Upper lobe of left lung (tissue), 6 donors: Measurements from ENCODE around the gene DRC7. TPM values are rescaled to one million over a fixed set of nuclear protein-coding genes. Genes with fewer than 3 reads are reported as not detected.
A peak's percentile ranks its signal among the peaks of the same experiment; 100 is the strongest.

Experiments used
- ATAC-seq, 2 donors: fragments of 200-7000 bp; cut with Tn5 transposase; one replicate each; pipeline ENCODE4 v1.9.1; 2022; ENCODE audit warnings: mild to moderate bottlenecking in 2 of 2, moderate library complexity in 2 of 2; ENCODE audit not compliant: low FRiP score in 2 of 2
- DNase-seq, 2 donors: peaks; one replicate each; pipeline ENCODE4 v3.0.0-alpha.2; 2019 to 2020
- H3K27ac ChIP-seq, 4 donors: fragments of 200-600 bp; sonication (generic); one replicate each; pipeline ENCODE4 v1.5.1; 2016 to 2019
- H3K27me3 ChIP-seq, 4 donors: fragments of 200-600 bp; sonication (generic); one replicate each; pipeline ENCODE4 v1.5.1; 2017 to 2019
- H3K36me3 ChIP-seq, 4 donors: fragments of 200-600 bp; sonication (generic); one replicate each; pipeline ENCODE4 v1.5.1; 2016 to 2019
- H3K4me1 ChIP-seq, 4 donors: fragments of 200-600 bp; sonication (generic); one replicate each; pipeline ENCODE4 v1.5.1; 2018 to 2019
- H3K4me3 ChIP-seq, 4 donors: fragments of 200-600 bp; sonication (generic); one replicate each; pipeline ENCODE4 v1.5.1; 2017 to 2019; ENCODE audit warnings: mild to moderate bottlenecking in 2 of 4, moderate library complexity in 1 of 4
- H3K9me3 ChIP-seq, 4 donors: fragments of 200-600 bp; sonication (generic); one replicate each; pipeline ENCODE4 v1.5.1; 2018 to 2019
- CTCF ChIP-seq, 6 experiments: fragments of 450-650 bp in 4 of 6; fragments of 200-600 bp in 2 of 6; sonication (generic) in 2 of 6; IDR thresholded peaks; one replicate each; pipeline ENCODE4 v1.5.1; 2016 to 2019; ENCODE audit warnings: antibody characterized with exemption in 6 of 6
- EP300 ChIP-seq, 4 donors: sonication (generic); formaldehyde crosslinking; IDR thresholded peaks; one replicate each; pipeline ENCODE4 v1.5.1; 2017; ENCODE audit warnings: antibody characterized with exemption in 4 of 4, control low read depth in 2 of 4
- POLR2A ChIP-seq, 4 donors: fragments of 450-650 bp; IDR thresholded peaks; one replicate each; pipeline ENCODE4 v1.5.1; 2016 to 2017; ENCODE audit warnings: antibody characterized with exemption in 4 of 4, mild to moderate bottlenecking in 2 of 4
- POLR2AphosphoS5 ChIP-seq, 2 donors: sonication (generic); formaldehyde crosslinking; IDR thresholded peaks; one replicate each; pipeline ENCODE4 v1.5.1; 2017; ENCODE audit warnings: antibody characterized with exemption in 2 of 2
- WGBS, 2 donors: methylation state at CpG; one replicate each; pipeline ENCODE4 v1.1.5; 2017 to 2018; 5-methylcytosine and 5-hydroxymethylcytosine counted together
- total RNA-seq, 6 donors: library from RNA; depleted of rRNA in 4 of 6; stranded (reverse); fragments of >200 nt in 4 of 6; gene quantifications; one replicate each; pipeline versions ENCODE4 v1.1.0 to v1.2.1, GENCODE V29; 2016 to 2021
- donor health status: DM: no; HTN: no; CAD: no; lungs with moderate emphysema.
- donor health status: DM: no; HTN: yes; CAD: no; lungs with severe emphysema.

DRC7 gene
- total RNA-seq, 6 donors from 2014 or later: 1.2 to 15.9 (median 7.8) TPM

- WGBS, 2 donors: 80 to 85% methylated on average over 1 to 5 of the region's 5 CpGs
- H3K27ac ChIP-seq: peak overlapping the region in 3 of 4 donors; percentile 39 to 88 (median 86)
- ATAC-seq: peak; percentile 1 to 2
Measured at GRCh38 chr16:57667048-57667525, 27.5 kb upstream of the DRC7 start.

GRCh38 chr16:57667526-57668262 lies 26.9 kb upstream of the DRC7 start:
- TF ChIP-seq POLR2AphosphoS5 (IDR thresholded peaks at IDR 0.05) (peak; percentile 72 to 90), POLR2A (IDR thresholded peaks at IDR 0.05) (no peak), EP300 (IDR thresholded peaks at IDR 0.05) (peak in 1 of 4 donors; percentile 47), CTCF (IDR thresholded peaks at IDR 0.05) (peak in 3 of 6 experiments; percentile 15 to 56 (median 26))
- no peaks in the 10 kb centered on the region for H3K9me3 ChIP-seq
- H3K4me1 ChIP-seq: peaks cover 0 to 9% (median 3%) of the 10 kb centered on the region in 4 donors
- DNase-seq (peak in 1 of 2 donors; percentile 83), ATAC-seq (peak; percentile 69 to 78)
- peak overlapping the region; percentile 54 to 88 (median 78) for H3K27ac ChIP-seq
- H3K36me3 ChIP-seq: peaks cover 0 to 24% (median 11%) of the 10 kb centered on the region in 4 donors
- no peak overlapping the region for H3K4me3 ChIP-seq
- WGBS, 2 donors: 65 to 80% methylated on average over 3 to 15 of the region's 17 CpGs
- no peaks in the 10 kb centered on the region for H3K27me3 ChIP-seq

More at GRCh38 chr16:57667048-57667525, 27.5 kb upstream of the DRC7 start:
- peaks cover 0 to 9% (median 3%) of the 10 kb centered on the region in 4 donors for H3K4me1 ChIP-seq
- H3K36me3 ChIP-seq: peaks cover 0 to 30% (median 17%) of the 10 kb centered on the region in 4 donors
- no peaks in the 10 kb centered on the region for H3K9me3 ChIP-seq
- H3K4me3 ChIP-seq: no peak overlapping the region
- no peaks in the 10 kb centered on the region for H3K27me3 ChIP-seq
- no peak for DNase-seq
- TF ChIP-seq POLR2A (IDR thresholded peaks at IDR 0.05): no peak

- H3K36me3 ChIP-seq: peaks cover 0 to 19% (median 6%) of the 10 kb centered on the region in 4 donors
- TF ChIP-seq EP300 (IDR thresholded peaks at IDR 0.05): no peak
- H3K27ac ChIP-seq: peak within 1 kb of the TSS; percentile 54 to 88 (median 78)
- ATAC-seq (peak in 1 of 2 donors; percentile 11), DNase-seq (peak in 1 of 2 donors; percentile 82)
- peak within 1 kb of the TSS in 1 of 4 donors; percentile 9 for H3K4me3 ChIP-seq
- 87 to 93% methylated on average over 8 to 11 of the region's 11 CpGs for WGBS, 2 donors
- no peaks in the 10 kb centered on the region for H3K27me3 ChIP-seq
- no peaks in the 10 kb centered on the region for H3K9me3 ChIP-seq
- peaks cover 0 to 9% (median 3%) of the 10 kb centered on the region in 4 donors for H3K4me1 ChIP-seq
Measured at GRCh38 chr16:57668263-57668571, 26.4 kb upstream of the DRC7 start, which contains the start of gene ADGRG3. Gene ADGRG3, plus strand, starts transcription at chr16:57668306. Its CDS starts 42 bp downstream, at chr16:57668348.

DNA sequence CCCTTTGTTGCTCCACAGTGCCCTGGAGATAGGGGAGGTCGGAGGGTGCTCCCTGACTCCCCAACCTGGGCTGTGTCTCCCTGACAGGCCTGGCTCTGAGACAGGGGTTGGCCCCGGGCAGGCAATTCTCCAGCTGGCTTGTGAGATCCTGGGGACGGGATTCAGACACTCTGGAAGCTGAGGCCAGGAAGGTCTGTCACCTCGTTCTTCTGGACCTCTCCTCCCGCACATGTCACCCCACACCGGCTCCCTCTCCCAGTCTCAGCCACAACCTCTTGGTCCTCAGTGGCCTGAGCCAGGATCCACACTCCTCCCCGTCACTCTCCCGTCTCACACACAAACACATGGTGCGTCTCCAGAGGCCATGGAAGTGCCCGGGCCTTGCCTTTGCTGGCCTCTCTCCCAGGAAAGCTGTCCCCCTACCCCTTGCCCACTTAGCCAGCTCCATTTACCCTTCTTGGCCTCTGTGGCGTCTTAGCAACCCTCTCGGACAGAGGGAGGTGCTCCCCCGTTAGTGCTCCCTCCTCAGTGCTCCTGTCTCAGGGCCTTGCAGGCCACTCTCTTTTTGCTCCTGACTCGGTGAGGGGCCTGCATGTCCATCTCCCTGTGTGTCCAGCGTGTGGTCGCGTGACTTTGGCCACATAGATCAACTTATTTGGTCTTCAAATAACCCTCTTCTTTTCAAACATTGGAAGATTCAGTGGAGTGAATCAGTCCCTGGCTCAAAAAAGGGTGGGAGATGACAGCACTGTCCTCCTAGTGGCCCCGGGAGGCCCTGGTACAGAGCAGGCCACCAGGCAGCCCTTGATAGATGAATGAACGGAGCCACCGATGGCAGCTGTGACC lies 25.8 kb upstream of the DRC7 start:
- Histone ChIP-seq H3K4me1 (peaks cover 0 to 9% (median 3%) of the 10 kb centered on the region in 4 donors), H3K27me3 (no peaks in the 10 kb centered on the region), H3K36me3 (peaks cover 0 to 12% (median 1%) of the 10 kb centered on the region in 4 donors), H3K27ac (peak overlapping the region; percentile 54 to 88 (median 78)), H3K9me3 (no peaks in the 10 kb centered on the region), H3K4me3 (peak overlapping the region in 2 of 4 donors; percentile 4 to 9)
- WGBS, 2 donors: 85 to 88% methylated on average over 20 of the region's 20 CpGs
- DNase-seq: no peak
- peak in 1 of 2 donors; percentile 6 for ATAC-seq
- no peak for TF ChIP-seq EP300 (IDR thresholded peaks at IDR 0.05)
- TF ChIP-seq CTCF (IDR thresholded peaks at IDR 0.05): no peak
- no peak for TF ChIP-seq POLR2AphosphoS5 (IDR thresholded peaks at IDR 0.05)
- no peak for TF ChIP-seq POLR2A (IDR thresholded peaks at IDR 0.05)

DNA sequence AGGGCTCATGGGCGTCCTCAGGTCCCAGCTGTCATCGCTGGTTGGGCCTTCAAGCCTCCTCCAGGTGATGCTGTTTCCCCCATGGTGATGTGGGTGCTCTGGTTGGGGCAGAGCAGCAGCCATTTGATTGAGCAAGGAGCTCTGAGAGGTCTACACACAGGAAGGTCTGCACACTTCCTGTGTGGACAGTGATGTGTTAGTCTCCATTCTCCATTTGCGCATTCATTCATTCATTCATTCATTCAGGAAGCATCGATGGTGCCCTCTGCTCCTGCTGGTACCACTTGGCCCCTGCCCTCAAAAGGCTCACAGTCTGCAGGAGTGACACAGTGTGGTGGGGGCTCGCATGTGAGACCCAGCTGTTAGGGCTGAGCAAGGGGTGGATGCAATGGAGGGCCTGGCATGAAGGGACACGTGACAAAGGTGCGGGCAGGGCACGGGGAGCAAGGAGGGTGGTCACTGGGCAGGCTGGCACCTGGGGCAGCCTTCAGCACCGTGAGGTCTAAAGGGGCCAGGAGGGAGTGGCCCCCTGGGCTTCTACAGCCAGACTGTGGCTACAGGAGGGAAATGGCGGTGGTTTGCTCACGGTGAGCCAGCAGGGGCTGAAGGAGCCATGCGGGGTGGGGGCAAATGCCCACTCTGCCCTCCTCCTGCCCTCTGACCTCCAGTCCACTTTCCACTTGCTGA lies 25.0 kb upstream of the DRC7 start:
- H3K27ac ChIP-seq: peak overlapping the region in 3 of 4 donors; percentile 54 to 88 (median 86)
- WGBS, 2 donors: 85 to 88% methylated on average over 9 to 12 of the region's 12 CpGs
- H3K4me1 ChIP-seq: peaks cover 0 to 9% (median 3%) of the 10 kb centered on the region in 4 donors
- peak overlapping the region in 2 of 4 donors; percentile 4 to 27 for H3K4me3 ChIP-seq
- DNase-seq (no peak), ATAC-seq (no peak)
- no peak for TF ChIP-seq POLR2A (IDR thresholded peaks at IDR 0.05)
- no peaks in the 10 kb centered on the region for H3K27me3 ChIP-seq
- H3K36me3 ChIP-seq: peaks cover 0 to 5% (median 0%) of the 10 kb centered on the region in 4 donors
- no peaks in the 10 kb centered on the region for H3K9me3 ChIP-seq
